Right cardiac atrium (tissue), 5 donors: ENCODE results near the gene ATG7. TPM values are rescaled to one million over a fixed set of nuclear protein-coding genes. Genes with fewer than 3 reads are reported as not detected.
A peak's percentile ranks its signal among the peaks of the same experiment; 100 is the strongest.

Source experiments
- ATAC-seq, 2 donors: fragments of 200-7000 bp; cut with Tn5 transposase; one replicate each; pipeline versions ENCODE4 v1.8.0 to v1.9.1; 2020; ENCODE audit warnings: moderate library complexity in 2 of 2, mild to moderate bottlenecking in 1 of 2
- DNase-seq, 3 donors: peaks; one replicate each; pipeline ENCODE4 v3.0.0-alpha.2; 2020
- H3K27ac ChIP-seq: one replicate; pipeline ENCODE4 v1.5.1; 2013; ENCODE audit warnings: mild to moderate bottlenecking, low read length, control low read depth, moderate library complexity
- H3K27me3 ChIP-seq: one replicate; pipeline ENCODE4 v1.6.1; 2013; ENCODE audit not compliant: control insufficient read depth, insufficient read depth
- H3K4me1 ChIP-seq: one replicate; pipeline ENCODE4 v1.6.1; 2013; ENCODE audit warnings: low read length; ENCODE audit not compliant: control insufficient read depth, insufficient read depth
- H3K4me3 ChIP-seq: one replicate; pipeline ENCODE4 v1.5.1; 2013; ENCODE audit warnings: low read length, control low read depth
- H3K9me3 ChIP-seq: one replicate; pipeline ENCODE4 v1.6.1; 2013; ENCODE audit warnings: low read length; ENCODE audit not compliant: control insufficient read depth
- WGBS: extraction: QIAGEN DNeasy Blood & Tissue Kit; methylation state at CpG from one replicate; pipeline ENCODE4 v1.1.7; 2013; 5-methylcytosine and 5-hydroxymethylcytosine counted together
- intact Hi-C, 4 donors: fragments of 100-400 bp; cut with DNase I; formaldehyde crosslinking; loops; one replicate each; pipeline versions ENCODE4 v1.11.0 to v1.14.0; 2022 to 2023
- polyA plus RNA-seq: library from polyadenylated mRNA; stranded (reverse); fragments of 200-250 nt; gene quantifications from one replicate; pipeline ENCODE4 v1.2.3, GENCODE V29; 2013
- total RNA-seq, 4 donors: library from RNA; stranded (reverse); fragmentation: NEBNext Ultra II Directional; extraction: Animal tissue kit (Norgen Biotek cat#: 25700); gene quantifications; one replicate each; pipeline ENCODE4 v1.2.1, GENCODE V29; 2021
- donor health status: healthy with polysubstance abuse.
- donor health status: DM: no; HTN: yes; CAD: no.
- donor health status: DM: no; HTN: no; CAD: no.
- donor health status: DM: no; HTN: yes; CAD: no; lungs with severe emphysema.
- donor health status: DM: yes; HTN: yes; CAD: no.

Gene ATG7
- total and polyA plus RNA-seq, 5 donors: 5.9 to 22.3 (median 19.6) TPM

GRCh38 chr3:11605398-11605797 is 333.2 kb downstream of the ATG7 start:
- peaks cover 35% of the 10 kb centered on the region for H3K4me1 ChIP-seq
- H3K27ac ChIP-seq: no peak overlapping the region

GRCh38 chr3:11606090-11606784 is 334.0 kb downstream of the ATG7 start:
- Histone ChIP-seq H3K4me1 (peaks cover 28% of the 10 kb centered on the region), H3K27me3 (no peaks in the 10 kb centered on the region), H3K27ac (no peak overlapping the region), H3K4me3 (no peak overlapping the region), H3K9me3 (no peaks in the 10 kb centered on the region)
- intact Hi-C loops: no loop called here
- ATAC-seq: no peak
- DNase-seq: no peak
- WGBS: 61% methylated on average over 11 of the region's 11 CpGs

More at GRCh38 chr3:11605398-11605797, 333.2 kb downstream of the ATG7 start:
- H3K9me3 ChIP-seq: no peaks in the 10 kb centered on the region
- no peak for DNase-seq
- no peak for ATAC-seq
- intact Hi-C loops: no loop called here
- WGBS: 85% methylated on average over 1 of the region's 1 CpG
- H3K4me3 ChIP-seq: no peak overlapping the region
- H3K27me3 ChIP-seq: no peaks in the 10 kb centered on the region

GRCh38 chr3:11606865-11607440 is 334.8 kb downstream of the ATG7 start:
- Histone ChIP-seq H3K4me1 (peaks cover 28% of the 10 kb centered on the region), H3K27me3 (no peaks in the 10 kb centered on the region), H3K9me3 (no peaks in the 10 kb centered on the region), H3K27ac (peak overlapping the region; percentile 8), H3K4me3 (no peak overlapping the region)
- DNase-seq (no peak), ATAC-seq (no peak)
- 90% methylated on average over 6 of the region's 6 CpGs for WGBS
- intact Hi-C loops: no loop called here

Other genes starting within 250 kb of the ATG7 start
- 1 to 10 TPM; 1.1 to 1.8 (median 1.5) TPM for gene HRH1, start 117.9 kb upstream of the ATG7 start, total RNA-seq
- gene HRH1, start 117.9 kb upstream of the ATG7 start, polyA plus RNA-seq: 0.43 TPM